HepG2 (cell line): ENCODE results near the gene ZNF22. TPM values are rescaled to one million over a fixed set of nuclear protein-coding genes. Genes with fewer than 3 reads are reported as not detected.

Experiments used
- ARHGAP35 ChIP-seq: sonication (generic); formaldehyde crosslinking; IDR thresholded peaks from 2 replicates; pipeline ENCODE4 v1.9.0; 2022; ENCODE audit warnings: mild to moderate bottlenecking, inconsistent platforms, moderate library complexity, missing genetic modification reagents, borderline replicate concordance
- ARID2 ChIP-seq: sonication (generic); formaldehyde crosslinking; IDR thresholded peaks from 2 replicates; pipeline ENCODE4 v1.8.1; 2022; ENCODE audit warnings: mild to moderate bottlenecking, missing genetic modification reagents, borderline replicate concordance
- CENPT ChIP-seq: sonication (generic); formaldehyde crosslinking; IDR thresholded peaks from 2 replicates; pipeline ENCODE4 v1.8.0; 2022; ENCODE audit warnings: low read depth, mild to moderate bottlenecking, moderate library complexity, missing genetic modification reagents
- HNRNPK ChIP-seq: fragments of 200-400 bp; formaldehyde crosslinking; IDR thresholded peaks from 2 replicates; pipeline ENCODE4 v1.6.1; 2018; ENCODE audit warnings: low read length, low read depth, moderate library complexity, mild to moderate bottlenecking; ENCODE audit not compliant: poor library complexity, severe bottlenecking
- KLF16 ChIP-seq, 2 experiments: sonication (generic) in 1 of 2; formaldehyde crosslinking in 1 of 2; IDR thresholded peaks; 2 replicates each; pipeline versions ENCODE4 v1.6.1 to v1.8.0; 2016 to 2023; ENCODE audit warnings: missing genetic modification reagents in 2 of 2, missing compliant biosample characterization in 1 of 2
- PHF20 ChIP-seq: sonication (generic); formaldehyde crosslinking; IDR thresholded peaks from 2 replicates; pipeline ENCODE4 v1.5.0; 2020; ENCODE audit warnings: mild to moderate bottlenecking, missing genetic modification reagents
- PITX1 ChIP-seq: sonication (generic); formaldehyde crosslinking; IDR thresholded peaks from 2 replicates; pipeline ENCODE4 v1.5.1; 2020; ENCODE audit warnings: mild to moderate bottlenecking, missing genetic modification reagents
- SRSF4 ChIP-seq: fragments of 200-400 bp; formaldehyde crosslinking; IDR thresholded peaks from one replicate; pipeline ENCODE4 v1.6.1; 2018; ENCODE audit warnings: mild to moderate bottlenecking, low read depth, low read length, moderate library complexity; ENCODE audit not compliant: poor library complexity, severe bottlenecking
- ZNF207 ChIP-seq: fragments of 450-650 bp; IDR thresholded peaks from 2 replicates; pipeline ENCODE4 v1.6.1; 2016; ENCODE audit warnings: antibody characterized with exemption, borderline replicate concordance
- ZNF282 ChIP-seq: fragments of 450-650 bp; IDR thresholded peaks from 2 replicates; pipeline ENCODE4 v1.6.1; 2018; ENCODE audit not compliant: partially characterized antibody
- ZNF331 ChIP-seq: sonication (generic); formaldehyde crosslinking; IDR thresholded peaks from 2 replicates; pipeline ENCODE4 v1.4.0; 2020; ENCODE audit warnings: missing genetic modification reagents
- ZNF530 ChIP-seq: sonication (generic); formaldehyde crosslinking; IDR thresholded peaks from 2 replicates; pipeline ENCODE4 v1.5.0; 2020; ENCODE audit warnings: low read depth, mild to moderate bottlenecking, missing genetic modification reagents
- ZNF749 ChIP-seq: sonication (generic); formaldehyde crosslinking; IDR thresholded peaks from 2 replicates; pipeline ENCODE4 v1.8.0; 2022; ENCODE audit warnings: mild to moderate bottlenecking, missing genetic modification reagents, moderate library complexity, borderline replicate concordance
- ZNF773 ChIP-seq: sonication (generic); formaldehyde crosslinking; IDR thresholded peaks from 2 replicates; pipeline ENCODE4 v1.4.0; 2020; ENCODE audit warnings: missing genetic modification reagents, borderline replicate concordance
- ZNF83 ChIP-seq: sonication (generic); formaldehyde crosslinking; IDR thresholded peaks from 2 replicates; pipeline ENCODE4 v1.4.0; 2020; ENCODE audit warnings: missing genetic modification reagents, mild to moderate bottlenecking, borderline replicate concordance
- ZSCAN25 ChIP-seq: sonication (generic); formaldehyde crosslinking; IDR thresholded peaks from 2 replicates; pipeline ENCODE4 v1.8.0; 2022; ENCODE audit warnings: mild to moderate bottlenecking, missing genetic modification reagents
- ZSCAN31 ChIP-seq: sonication (generic); formaldehyde crosslinking; IDR thresholded peaks from 2 replicates; pipeline ENCODE4 v1.5.0; 2020; ENCODE audit warnings: low read depth, mild to moderate bottlenecking, missing genetic modification reagents
- polyA plus RNA-seq, 8 experiments: library from polyadenylated mRNA; depleted of rRNA in 3 of 8; stranded (reverse) in 7 of 8; unstranded in 1 of 8; fragments of >200 nt; fragmentation: Illumina TruSeq in 4 of 8; extraction: Trizol in 4 of 8; gene quantifications; 2 replicates each; pipeline versions ENCODE4 v1.2.1 to v1.2.3, GENCODE V29; 2011 to 2016; ENCODE audit warnings: low read depth in 4 of 8, missing spikeins in 1 of 8, mixed read lengths in 1 of 8; ENCODE audit not compliant: insufficient read depth in 1 of 8
- total RNA-seq, 5 experiments: library from RNA; depleted of rRNA; stranded (reverse); fragments of >200 nt; fragmentation: Illumina TruSeq; extraction: Trizol; gene quantifications; 2 replicates each; pipeline ENCODE4 v1.2.3, GENCODE V29; 2016; ENCODE audit warnings: low read depth in 1 of 5
- TF ChIP-seq, protein P1 (sequence below): sonication (generic); formaldehyde crosslinking; IDR thresholded peaks from 2 replicates; pipeline ENCODE4 v1.9.0; 2021; ENCODE audit warnings: missing genetic modification reagents, mild to moderate bottlenecking, borderline replicate concordance
- TF ChIP-seq, protein P2 (sequence below): sonication (generic); formaldehyde crosslinking; IDR thresholded peaks from 2 replicates; pipeline ENCODE4 v1.4.0; 2020; ENCODE audit warnings: missing genetic modification reagents
- TF ChIP-seq, protein P3 (sequence below): sonication (generic); formaldehyde crosslinking; IDR thresholded peaks from 2 replicates; pipeline ENCODE4 v1.5.0; 2020; ENCODE audit warnings: mild to moderate bottlenecking, missing genetic modification reagents
- TF ChIP-seq, protein P4 (sequence below): IDR thresholded peaks from 2 replicates; pipeline ENCODE4 v1.6.1; 2016

ZNF22 gene
- total and polyA plus RNA-seq, 2 of the 13 experiments (the other 11 are each of a cell fraction or from before 2014, with no cell fraction given), result 0.40 to 1.3 TPM

- TF ChIP-seq, protein P1, sequence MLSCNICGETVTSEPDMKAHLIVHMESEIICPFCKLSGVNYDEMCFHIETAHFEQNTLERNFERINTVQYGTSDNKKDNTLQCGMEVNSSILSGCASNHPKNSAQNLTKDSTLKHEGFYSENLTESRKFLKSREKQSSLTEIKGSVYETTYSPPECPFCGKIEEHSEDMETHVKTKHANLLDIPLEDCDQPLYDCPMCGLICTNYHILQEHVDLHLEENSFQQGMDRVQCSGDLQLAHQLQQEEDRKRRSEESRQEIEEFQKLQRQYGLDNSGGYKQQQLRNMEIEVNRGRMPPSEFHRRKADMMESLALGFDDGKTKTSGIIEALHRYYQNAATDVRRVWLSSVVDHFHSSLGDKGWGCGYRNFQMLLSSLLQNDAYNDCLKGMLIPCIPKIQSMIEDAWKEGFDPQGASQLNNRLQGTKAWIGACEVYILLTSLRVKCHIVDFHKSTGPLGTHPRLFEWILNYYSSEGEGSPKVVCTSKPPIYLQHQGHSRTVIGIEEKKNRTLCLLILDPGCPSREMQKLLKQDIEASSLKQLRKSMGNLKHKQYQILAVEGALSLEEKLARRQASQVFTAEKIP, result no peak
- TF ChIP-seq ARHGAP35 (CRISPR knock-in tag) (no peak), ARID2 (CRISPR knock-in tag) (no peak; the same call in 1 of the 2 replicates), ZNF773 (CRISPR knock-in tag) (no peak), ZSCAN25 (CRISPR knock-in tag) (peak; percentile 53; the same call in 1 of the 2 replicates), ZNF749 (peak; percentile 65; the same call in 1 of the 2 replicates), ZNF530 (no peak), ZSCAN31 (peak; percentile 69; the same call in 1 of the 2 replicates), HNRNPK (no peak), ZNF331 (CRISPR knock-in tag) (peak; percentile 59; the same call in 1 of the 2 replicates), SRSF4 (no peak), KLF16 (CRISPR knock-in tag; IDR thresholded peaks at IDR 0.05) (peak in 1 of 2 experiments; percentile 89; a peak in 2 of 4 replicates), CENPT (CRISPR knock-in tag) (no peak), PITX1 (CRISPR knock-in tag) (peak; percentile 66), ZNF207 (no peak), PHF20 (CRISPR knock-in tag) (no peak), ZNF83 (CRISPR knock-in tag) (no peak), ZNF282 (no peak)
- TF ChIP-seq, protein P2, sequence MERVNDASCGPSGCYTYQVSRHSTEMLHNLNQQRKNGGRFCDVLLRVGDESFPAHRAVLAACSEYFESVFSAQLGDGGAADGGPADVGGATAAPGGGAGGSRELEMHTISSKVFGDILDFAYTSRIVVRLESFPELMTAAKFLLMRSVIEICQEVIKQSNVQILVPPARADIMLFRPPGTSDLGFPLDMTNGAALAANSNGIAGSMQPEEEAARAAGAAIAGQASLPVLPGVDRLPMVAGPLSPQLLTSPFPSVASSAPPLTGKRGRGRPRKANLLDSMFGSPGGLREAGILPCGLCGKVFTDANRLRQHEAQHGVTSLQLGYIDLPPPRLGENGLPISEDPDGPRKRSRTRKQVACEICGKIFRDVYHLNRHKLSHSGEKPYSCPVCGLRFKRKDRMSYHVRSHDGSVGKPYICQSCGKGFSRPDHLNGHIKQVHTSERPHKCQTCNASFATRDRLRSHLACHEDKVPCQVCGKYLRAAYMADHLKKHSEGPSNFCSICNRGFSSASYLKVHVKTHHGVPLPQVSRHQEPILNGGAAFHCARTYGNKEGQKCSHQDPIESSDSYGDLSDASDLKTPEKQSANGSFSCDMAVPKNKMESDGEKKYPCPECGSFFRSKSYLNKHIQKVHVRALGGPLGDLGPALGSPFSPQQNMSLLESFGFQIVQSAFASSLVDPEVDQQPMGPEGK (CRISPR knock-in tag), result no peak; the same call in 1 of the 2 replicates
- TF ChIP-seq, protein P3, sequence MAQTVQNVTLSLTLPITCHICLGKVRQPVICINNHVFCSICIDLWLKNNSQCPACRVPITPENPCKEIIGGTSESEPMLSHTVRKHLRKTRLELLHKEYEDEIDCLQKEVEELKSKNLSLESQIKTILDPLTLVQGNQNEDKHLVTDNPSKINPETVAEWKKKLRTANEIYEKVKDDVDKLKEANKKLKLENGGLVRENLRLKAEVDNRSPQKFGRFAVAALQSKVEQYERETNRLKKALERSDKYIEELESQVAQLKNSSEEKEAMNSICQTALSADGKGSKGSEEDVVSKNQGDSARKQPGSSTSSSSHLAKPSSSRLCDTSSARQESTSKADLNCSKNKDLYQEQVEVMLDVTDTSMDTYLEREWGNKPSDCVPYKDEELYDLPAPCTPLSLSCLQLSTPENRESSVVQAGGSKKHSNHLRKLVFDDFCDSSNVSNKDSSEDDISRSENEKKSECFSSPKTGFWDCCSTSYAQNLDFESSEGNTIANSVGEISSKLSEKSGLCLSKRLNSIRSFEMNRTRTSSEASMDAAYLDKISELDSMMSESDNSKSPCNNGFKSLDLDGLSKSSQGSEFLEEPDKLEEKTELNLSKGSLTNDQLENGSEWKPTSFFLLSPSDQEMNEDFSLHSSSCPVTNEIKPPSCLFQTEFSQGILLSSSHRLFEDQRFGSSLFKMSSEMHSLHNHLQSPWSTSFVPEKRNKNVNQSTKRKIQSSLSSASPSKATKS (CRISPR knock-in tag), result no peak
- TF ChIP-seq, protein P4, sequence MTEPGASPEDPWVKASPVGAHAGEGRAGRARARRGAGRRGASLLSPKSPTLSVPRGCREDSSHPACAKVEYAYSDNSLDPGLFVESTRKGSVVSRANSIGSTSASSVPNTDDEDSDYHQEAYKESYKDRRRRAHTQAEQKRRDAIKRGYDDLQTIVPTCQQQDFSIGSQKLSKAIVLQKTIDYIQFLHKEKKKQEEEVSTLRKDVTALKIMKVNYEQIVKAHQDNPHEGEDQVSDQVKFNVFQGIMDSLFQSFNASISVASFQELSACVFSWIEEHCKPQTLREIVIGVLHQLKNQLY, result peak; percentile 67; the same call in 1 of the 2 replicates
Observed at GRCh38 chr10:44995914-44996669, 4.6 kb upstream of the ZNF22 start (continued).
